ENCODE data around the gene SYMPK.

- TF ChIP-seq CTCF (IDR thresholded peaks at IDR 0.05; ENCODE audit: borderline replicate concordance, extremely low read depth, low read length, poor library complexity, severe bottlenecking) (no peak), EZH2 (IDR thresholded peaks at IDR 0.05; ENCODE audit: borderline replicate concordance, low read depth, low read length, severe bottlenecking) (no peak)
Observed at GRCh38 chr19:45906221-45906620, 43.3 kb upstream of the SYMPK start.
